ENCODE results near the gene CD19. TPM values are rescaled to one million over a fixed set of nuclear protein-coding genes. Genes with fewer than 3 reads are reported as not detected.
"Not testable (repeated sequence)": the region's sequence is repeated elsewhere in the genome, so short reads cannot be mapped to it uniquely, and the experiment has no call there.

CD19 gene
- total RNA-seq, 1 experiment from 2014 or later: not detected

DNA sequence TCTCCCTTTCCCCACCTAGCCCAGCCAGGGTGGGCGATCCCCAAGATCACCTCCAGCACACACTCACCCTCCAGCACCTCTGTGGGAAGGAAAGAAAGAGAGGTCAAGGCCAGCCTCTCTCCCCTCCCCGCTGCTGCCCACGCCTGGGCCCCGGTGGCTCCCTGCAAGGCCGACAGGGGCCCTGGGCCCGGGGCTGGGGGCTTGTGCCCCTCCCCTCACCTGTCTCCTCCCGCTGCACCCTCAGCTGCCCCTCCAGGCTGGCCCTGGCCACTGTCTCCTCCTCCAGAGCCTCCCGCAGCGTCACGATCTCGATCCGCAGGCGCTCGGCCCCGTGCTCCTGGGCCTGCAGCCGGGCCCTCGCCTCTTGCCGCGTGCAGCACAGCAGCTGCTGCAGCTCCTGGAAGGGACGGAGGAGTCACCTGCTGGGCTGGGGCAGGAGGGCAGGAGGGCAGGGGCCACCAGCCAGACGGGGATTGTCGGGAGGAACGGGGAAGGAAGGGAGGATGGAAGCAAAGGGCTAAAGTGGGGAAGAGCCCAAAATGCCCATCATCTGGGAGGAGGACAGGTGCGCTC, 25.9 kb upstream of the CD19 start:
- no peak for DNase-seq (ENCODE audit: extremely low read depth, low read depth)

DNA sequence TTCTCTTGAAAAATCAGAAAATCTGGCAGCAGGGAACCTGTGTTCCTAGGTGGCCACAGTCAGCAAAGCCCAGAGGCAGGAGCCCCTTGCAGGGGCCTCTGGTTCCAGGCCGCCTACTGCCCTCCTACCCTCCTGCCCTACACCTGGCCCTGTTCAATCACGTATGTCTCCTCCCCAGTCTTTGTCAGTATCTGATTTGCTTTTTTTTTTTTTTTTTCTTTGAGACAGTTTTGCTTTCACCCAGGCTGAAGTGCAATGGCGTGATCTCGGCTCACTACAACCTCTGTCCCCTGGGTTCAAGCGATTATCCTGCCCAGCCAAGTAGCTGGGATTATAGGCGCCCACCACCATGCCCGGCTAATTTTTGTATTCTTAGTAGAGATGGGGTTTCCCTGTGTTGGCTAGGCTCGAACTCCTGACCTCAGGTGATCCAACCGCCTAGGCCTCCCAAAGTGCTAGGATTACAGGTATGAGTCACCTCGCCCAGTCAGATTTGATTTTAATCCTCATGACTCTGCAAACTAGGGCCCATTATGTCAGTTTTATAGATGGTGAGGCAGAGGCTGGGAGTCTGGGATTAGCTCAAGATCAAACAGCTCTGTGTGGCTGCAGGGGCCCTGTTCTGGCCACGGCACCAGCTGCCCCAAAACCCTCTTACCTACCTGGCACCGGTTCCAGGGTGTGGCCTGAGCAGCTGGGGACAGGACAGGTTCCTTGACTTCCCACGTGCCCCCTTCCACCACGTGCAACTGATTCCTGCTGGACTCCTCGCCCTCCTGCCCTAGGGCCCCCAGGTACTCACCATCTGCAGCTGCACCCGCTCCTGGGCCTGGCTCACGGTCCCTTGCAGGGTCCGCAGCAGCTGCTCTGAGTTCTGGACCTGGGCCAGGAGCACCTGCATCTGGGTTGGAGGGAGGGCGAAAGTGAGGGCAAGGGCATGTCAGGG, 21.4 kb upstream of the CD19 start:
- DNase-seq (ENCODE audit: extremely low read depth, low read depth): no peak

DNA sequence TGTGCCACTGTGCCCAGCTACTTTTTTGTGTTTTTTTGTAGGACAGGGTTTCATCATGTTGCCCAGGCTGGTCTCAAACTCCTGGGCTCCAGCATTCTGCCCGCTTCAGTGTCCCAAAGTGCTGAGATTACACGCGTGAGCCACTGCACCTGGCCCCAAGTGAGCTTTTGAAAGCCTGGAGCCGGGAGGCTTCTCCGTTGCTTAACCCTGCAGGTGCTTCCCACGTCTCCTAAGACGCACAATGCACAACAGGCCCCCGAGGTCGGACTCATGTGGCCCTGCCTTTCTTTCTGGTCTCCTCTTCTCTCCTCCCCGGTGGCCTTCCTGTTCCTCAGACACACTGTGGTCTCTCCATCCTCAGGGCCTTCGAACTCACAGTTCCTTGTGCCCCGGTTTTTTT, 19.2 kb upstream of the CD19 start:
- DNase-seq (ENCODE audit: extremely low read depth, low read depth): no peak

DNA sequence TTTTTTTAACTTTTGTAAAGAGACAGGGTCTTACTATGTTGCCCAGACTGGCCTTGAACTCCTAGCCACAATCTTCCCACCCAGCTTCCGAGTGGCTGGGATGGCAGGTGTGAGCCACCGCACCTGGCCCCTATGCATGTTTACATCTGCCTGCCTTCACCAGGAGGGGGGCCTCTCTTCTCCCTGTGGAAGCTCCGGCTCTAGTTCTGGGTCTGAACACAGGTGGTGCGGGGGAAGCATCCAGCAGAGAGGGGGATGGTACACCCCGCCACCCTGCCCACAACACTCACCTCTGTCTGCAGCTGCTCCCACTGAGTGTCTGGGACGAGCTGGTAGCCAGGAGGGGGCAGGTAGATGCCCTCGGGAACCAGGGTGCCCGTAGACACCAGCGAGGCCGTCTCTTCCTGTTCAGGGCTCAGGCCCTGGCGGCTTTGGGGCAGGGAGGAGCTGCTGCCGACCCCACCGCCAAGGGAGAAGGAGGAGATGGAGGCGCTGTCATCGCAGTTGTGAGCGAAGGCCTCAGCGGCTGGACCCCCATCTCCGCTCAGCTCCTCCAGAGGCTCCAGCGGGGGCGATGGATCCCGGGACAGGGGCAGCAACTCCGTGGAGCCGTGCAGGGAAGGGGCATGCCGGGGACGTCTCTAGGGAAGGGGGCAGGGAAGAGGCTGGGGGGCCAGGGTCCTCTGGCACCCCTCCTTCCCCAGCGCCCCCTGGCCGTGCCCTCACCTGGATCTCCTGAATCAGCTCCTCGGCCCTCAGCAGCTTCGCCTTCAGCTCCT, 17.6 kb upstream of the CD19 start:
- DNase-seq (ENCODE audit: extremely low read depth, low read depth): no peak

DNA sequence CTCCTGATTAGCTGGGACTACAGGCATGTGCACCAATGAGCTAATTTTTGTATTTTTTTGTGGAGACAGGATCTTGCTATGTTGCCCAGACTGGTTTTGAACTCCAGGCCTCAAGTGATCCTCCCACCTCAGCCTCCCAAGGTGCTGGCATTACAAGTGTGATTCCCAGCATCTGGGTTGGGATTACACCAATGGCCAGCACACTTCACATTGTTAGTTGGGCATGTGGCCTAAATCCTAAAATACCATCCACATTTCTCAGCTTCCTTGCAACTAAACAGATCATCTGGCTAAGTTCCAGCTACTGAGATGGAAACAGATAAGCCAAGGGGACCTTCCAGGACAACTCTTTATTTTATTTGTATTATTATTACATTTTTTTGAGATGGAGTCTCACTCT, 16.6 kb upstream of the CD19 start:
- DNase-seq (ENCODE audit: extremely low read depth, low read depth): no peak

DNA sequence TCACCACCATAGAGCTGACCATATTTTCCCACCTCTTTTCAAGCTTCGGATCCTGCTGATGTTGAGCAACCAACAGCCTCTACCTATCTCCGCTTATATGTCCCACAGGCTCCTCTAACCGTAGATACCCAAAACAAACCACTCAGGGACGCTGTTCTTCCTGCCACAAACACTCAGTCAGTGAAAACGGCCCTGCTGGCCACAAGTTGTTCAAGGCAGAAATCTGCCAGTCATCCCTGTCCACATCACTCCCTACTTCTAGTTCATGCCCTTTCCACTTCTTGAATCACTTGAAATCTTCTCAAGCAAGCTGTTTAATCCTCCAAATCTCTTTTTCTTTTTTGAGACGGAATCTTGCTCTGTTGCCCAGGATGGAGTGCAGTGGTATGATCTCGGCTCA, 14.7 kb upstream of the CD19 start:
- DNase-seq (ENCODE audit: extremely low read depth, low read depth): no peak

DNA sequence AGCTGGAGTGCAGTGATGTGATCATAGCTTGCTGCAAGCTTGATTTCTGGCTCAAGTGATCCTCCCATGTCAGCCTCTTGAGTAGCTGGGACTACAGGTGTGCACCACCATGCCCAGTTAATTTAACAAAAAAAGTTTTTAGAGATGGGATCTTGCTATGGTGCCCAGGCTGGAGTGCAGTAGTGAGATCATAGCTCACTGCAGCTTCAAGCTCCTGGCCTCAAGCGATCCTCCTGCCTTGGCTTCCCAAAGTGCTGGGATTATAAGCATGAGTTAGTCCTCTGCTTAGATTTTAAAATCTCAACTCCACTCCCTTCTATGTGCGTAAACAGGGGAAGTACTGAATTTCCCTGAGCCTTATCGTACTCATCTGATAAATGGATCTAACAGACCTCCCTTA, 13.1 kb upstream of the CD19 start:
- DNase-seq (ENCODE audit: extremely low read depth, low read depth): no peak

DNA sequence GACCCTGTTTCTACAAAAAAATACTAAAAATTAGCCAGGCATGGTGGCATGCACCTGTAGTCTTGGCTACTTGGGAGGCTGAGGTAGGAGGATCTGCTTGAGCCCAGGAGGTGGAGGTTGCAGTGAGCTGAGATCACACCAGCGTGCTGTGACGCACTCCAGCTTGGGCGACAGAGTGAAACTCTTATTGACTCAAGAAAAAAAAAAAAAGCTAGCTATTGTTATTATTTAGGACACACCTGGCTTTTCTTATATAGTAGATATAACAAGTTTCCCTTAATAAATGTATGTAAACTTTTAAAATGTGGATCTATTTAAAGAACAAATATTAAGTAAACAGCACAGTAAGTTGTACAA, 8.6 kb upstream of the CD19 start:
- no peak for DNase-seq (ENCODE audit: extremely low read depth, low read depth)

DNA sequence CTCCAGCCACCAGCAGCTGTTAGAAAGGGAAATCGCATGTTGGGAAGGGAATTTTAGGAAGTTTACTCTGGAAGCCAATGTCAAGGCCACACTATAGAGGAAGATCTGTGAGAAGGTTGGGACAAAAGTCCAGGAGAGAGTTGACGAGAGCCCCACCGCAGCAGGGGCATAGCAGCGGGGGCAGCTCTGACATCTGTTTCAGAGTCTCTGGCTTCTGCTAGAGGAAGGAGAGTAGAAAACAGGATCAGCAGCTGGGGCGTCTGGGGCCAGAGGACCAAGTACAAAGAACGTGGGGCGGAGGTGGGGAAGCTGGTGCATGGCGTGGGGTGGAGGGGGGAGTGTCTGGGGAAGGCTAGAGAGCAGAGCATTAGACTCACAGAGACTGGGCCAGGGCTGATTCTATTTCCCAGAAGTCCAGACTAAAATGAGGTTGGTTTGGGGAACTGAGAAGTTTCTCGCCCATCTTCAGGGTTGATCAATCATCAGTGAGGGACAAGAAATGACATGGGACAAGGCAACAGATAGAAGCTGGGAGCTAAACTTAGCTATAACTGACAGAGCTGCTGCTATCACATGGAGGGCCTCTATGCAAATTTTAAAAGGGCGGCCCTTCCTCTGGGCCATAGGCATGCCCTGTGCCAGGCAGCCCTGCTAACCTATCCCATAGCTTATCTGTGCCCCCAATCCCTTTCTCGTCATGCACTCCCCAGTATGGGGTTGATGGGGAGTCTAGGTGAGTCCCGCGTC, 7.9 kb upstream of the CD19 start:
- no peak for DNase-seq (ENCODE audit: extremely low read depth, low read depth)

DNA sequence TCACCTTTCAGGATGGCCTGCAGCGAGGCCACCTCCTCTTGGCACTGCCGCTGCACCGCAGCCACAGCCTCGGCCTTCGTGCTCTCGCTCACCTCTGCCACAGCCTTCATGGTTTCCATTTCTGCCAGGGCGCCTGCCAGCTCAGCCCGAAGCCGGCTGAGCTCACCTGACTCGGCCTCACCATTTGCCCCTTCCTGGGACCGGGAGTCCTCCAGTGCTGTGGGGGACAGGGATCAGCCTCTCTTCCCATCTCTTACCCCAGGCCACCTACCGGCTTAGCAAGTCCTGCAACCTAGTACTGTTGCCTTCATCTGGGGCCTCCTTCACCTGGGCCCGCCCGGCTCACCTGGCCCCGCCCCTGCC, 7.4 kb upstream of the CD19 start:
- no peak for DNase-seq (ENCODE audit: extremely low read depth, low read depth)

DNA sequence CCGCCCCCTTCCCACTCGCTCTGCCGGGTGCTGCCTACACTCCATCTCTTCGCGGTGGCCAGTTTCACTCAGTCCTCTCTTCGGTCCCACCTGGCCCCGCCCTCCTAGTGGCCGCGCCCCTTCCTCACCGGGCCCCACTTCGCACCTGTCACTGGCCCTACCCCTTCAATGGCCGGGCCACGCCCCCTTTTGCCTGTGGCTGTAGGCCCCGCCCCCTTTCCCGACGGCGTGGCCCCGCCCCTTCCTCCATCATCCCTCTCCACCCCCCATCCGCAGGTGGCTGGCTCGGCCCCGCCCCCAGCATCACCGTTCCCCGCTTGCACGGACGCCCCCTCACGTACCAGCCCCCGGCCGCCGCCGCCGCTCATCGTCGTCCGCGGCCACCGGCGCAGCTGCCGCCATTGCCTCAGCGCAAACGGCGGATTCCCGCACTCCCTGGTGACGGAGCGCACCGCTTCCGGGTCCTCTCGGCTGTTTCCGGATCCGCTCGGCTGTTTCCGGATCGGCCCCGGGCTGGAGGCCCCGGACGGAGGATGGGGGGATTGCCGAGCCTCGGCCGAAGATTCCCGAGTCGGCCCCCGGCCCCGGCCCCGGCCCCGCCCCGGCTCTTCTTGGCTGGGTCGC, 6.9 kb upstream of the CD19 start, which contains the start of gene RABEP2:
Gene RABEP2, minus strand, starts transcription at position 477 of the 624 bp plus-strand sequence. Its CDS starts 75 bp downstream, at position 402.
- DNase-seq (ENCODE audit: extremely low read depth, low read depth): peak; percentile 89

DNA sequence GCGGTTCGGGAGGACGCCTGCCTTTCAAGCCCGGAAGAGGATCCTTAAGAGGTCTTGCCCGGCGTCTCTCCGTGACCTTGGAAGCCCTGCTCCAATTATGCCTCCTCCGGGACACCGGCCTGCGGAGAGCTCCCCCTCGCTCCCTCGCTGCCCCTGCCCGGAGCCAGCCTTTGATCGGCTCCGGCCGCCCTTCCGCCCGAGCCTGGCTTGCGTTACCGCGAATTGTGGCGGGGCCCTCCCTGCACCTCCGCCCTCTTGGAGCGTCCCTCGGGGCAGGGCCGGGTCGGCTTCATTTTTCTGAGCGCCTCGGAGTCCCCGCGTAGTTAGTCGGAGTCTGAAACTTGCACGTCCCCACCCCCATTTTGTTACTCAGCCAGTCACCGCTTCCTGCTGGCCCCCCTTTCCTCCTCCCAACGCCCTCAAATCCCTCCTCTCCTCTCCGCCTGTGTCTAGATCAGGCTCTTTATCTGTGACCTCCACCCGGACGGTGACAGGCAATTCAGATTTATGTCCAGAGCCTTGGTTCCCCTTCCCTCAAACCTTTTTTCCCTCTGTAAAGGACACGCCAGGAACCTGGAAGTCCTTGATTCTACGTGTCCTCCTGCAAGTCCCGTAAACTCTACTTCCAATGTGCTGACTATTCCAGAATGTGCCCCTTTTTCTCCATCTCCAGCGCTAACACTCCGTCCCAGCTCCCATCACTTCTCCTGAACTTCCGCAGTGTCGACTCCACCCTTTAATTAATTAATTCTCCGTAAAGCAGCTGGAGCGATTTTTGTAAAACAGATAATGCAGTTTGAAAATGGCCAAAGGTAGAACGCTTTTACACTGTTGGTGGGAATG, 6.2 kb upstream of the CD19 start:
- peak; percentile 65 for DNase-seq (ENCODE audit: extremely low read depth, low read depth)

DNA sequence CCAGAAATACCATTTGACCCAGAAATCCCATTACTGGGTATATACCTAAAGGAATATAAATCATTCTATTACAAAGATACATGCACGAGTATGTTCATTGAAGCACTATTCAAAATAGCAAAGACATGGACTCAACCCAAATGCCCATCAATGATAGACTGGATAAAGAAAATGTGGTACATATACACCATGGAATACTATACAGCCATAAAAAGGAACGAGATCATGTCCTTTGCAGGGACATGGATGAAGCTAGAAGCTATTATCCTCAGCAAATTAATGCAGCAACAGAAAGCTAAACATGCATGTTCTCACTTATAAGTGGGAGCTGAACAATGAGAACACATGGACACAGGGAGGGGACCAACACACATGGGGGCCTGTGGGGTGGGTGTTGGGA, 5.5 kb upstream of the CD19 start:
- DNase-seq (ENCODE audit: extremely low read depth, low read depth): not testable (repeated sequence)

DNA sequence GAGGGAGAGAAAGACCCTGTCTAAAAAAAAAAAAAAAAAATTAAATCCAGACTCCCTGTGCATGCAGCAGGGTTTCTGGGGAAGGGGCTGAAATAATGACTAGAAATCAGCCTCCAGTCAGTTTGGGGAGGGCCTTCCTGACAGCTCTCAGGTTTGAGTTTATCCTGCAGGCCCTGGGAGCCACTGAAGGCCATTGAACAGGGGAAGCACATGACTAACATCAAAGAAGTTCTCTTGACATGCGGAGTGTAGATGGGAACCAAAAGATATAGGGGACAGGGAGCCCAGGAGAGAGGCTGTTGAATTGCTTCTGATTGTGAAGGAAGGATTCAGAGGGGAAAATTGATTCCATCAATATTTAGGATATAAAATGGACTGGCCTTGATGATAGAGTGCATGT, 4.0 kb upstream of the CD19 start:
- no peak for DNase-seq (ENCODE audit: extremely low read depth, low read depth)

DNA sequence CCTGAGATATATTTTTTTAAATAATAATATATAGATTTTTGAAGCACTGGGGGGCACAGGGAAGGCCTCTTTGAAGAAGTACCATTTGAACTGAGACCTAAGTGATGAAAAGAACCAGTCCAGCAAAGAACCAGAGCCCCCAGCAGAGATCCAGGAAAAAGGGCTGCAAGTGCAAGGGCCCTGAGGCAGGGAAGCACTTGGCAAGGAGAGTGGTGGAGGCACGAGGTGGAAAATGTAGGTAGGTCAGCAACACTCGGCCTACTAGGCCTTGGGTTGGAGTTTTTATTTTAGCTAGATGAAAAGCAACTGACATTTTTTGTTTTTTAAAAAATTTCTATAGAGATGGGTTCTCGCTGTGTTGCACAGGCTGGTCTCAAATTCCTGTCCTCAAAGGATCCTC, 1.6 kb upstream of the CD19 start:
- DNase-seq (ENCODE audit: extremely low read depth, low read depth): no peak

DNA sequence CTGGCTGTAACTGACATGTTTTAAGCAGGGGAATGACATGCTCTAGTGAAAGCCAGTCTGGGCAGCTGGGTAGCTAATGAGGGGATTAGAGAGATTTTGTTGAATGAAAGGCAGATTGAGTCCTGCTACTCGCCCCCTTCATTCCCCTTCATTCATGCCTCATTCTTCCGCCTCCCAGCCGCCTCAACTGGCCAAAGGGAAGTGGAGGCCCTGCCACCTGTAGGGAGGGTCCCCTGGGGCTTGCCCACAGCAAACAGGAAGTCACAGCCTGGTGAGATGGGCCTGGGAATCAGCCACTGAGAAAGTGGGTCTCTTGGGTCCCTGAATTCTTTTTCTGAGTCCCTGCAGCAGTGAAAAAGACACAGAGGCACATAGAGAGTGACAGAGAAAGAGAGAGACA, 1.1 kb upstream of the CD19 start:
- no peak for DNase-seq (ENCODE audit: extremely low read depth, low read depth)

DNA sequence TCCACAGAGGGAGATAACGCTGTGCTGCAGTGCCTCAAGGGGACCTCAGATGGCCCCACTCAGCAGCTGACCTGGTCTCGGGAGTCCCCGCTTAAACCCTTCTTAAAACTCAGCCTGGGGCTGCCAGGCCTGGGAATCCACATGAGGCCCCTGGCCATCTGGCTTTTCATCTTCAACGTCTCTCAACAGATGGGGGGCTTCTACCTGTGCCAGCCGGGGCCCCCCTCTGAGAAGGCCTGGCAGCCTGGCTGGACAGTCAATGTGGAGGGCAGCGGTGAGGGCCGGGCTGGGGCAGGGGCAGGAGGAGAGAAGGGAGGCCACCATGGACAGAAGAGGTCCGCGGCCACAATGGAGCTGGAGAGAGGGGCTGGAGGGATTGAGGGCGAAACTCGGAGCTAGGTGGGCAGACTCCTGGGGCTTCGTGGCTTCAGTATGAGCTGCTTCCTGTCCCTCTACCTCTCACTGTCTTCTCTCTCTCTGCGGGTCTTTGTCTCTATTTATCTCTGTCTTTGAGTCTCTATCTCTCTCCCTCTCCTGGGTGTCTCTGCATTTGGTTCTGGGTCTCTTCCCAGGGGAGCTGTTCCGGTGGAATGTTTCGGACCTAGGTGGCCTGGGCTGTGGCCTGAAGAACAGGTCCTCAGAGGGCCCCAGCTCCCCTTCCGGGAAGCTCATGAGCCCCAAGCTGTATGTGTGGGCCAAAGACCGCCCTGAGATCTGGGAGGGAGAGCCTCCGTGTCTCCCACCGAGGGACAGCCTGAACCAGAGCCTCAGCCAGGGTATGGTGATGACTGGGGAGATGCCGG, 769 bp downstream of the CD19 start:
- no peak for DNase-seq (ENCODE audit: extremely low read depth, low read depth)

DNA sequence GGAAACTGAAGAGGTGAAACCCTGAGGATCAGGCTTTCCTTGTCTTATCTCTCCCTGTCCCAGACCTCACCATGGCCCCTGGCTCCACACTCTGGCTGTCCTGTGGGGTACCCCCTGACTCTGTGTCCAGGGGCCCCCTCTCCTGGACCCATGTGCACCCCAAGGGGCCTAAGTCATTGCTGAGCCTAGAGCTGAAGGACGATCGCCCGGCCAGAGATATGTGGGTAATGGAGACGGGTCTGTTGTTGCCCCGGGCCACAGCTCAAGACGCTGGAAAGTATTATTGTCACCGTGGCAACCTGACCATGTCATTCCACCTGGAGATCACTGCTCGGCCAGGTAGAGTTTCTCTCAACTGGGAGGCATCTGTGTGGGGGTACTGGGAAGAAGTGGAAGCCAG, 1.4 kb downstream of the CD19 start:
- DNase-seq (ENCODE audit: extremely low read depth, low read depth): no peak

DNA sequence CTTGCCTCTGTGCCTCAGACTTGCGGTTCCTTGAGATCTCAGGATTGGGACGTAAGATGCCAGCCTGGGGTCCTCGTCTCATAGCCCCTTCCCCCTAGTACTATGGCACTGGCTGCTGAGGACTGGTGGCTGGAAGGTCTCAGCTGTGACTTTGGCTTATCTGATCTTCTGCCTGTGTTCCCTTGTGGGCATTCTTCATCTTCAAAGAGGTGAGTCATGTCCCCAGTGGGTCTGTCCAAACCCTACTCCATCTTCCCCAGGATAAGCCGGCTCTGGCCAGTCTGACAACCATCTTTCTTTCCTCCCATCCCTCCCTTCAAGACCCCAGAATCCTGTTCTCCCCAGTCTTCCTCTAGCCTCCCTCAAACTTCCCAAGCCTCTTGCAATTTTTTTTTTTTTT, 3.6 kb downstream of the CD19 start:
- no peak for DNase-seq (ENCODE audit: extremely low read depth, low read depth)
